ENCODE results near the gene ZNF750. TPM values are rescaled to one million over a fixed set of nuclear protein-coding genes. Genes with fewer than 3 reads are reported as not detected.

Gene ZNF750
- total RNA-seq, 1 donor from 2014 or later, result 4.7 TPM

- no peak overlapping the region for H3K4me3 ChIP-seq
- DNase-seq (peak; percentile 15), ATAC-seq (peak in 1 of 2 donors; percentile 39)
- peaks cover 7% of the 10 kb centered on the region for H3K4me1 ChIP-seq
- peaks cover 7% of the 10 kb centered on the region for H3K9me3 ChIP-seq
- intact Hi-C loops (cut with DNase I), result no loop called here
- TF ChIP-seq, protein P1, sequence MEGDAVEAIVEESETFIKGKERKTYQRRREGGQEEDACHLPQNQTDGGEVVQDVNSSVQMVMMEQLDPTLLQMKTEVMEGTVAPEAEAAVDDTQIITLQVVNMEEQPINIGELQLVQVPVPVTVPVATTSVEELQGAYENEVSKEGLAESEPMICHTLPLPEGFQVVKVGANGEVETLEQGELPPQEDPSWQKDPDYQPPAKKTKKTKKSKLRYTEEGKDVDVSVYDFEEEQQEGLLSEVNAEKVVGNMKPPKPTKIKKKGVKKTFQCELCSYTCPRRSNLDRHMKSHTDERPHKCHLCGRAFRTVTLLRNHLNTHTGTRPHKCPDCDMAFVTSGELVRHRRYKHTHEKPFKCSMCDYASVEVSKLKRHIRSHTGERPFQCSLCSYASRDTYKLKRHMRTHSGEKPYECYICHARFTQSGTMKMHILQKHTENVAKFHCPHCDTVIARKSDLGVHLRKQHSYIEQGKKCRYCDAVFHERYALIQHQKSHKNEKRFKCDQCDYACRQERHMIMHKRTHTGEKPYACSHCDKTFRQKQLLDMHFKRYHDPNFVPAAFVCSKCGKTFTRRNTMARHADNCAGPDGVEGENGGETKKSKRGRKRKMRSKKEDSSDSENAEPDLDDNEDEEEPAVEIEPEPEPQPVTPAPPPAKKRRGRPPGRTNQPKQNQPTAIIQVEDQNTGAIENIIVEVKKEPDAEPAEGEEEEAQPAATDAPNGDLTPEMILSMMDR (IDR thresholded peaks at IDR 0.05), result no peak
- H3K27ac ChIP-seq, result peak overlapping the region; percentile 31
- H3K27me3 ChIP-seq (ENCODE audit: low read depth), result no peaks in the 10 kb centered on the region
- peaks cover 34% of the 10 kb centered on the region for H3K36me3 ChIP-seq
Measured at GRCh38 chr17:82815354-82815753, 24.5 kb downstream of the ZNF750 start.

GRCh38 chr17:82814834-82815233 is 25.0 kb downstream of the ZNF750 start:
- DNase-seq, result peak; percentile 35
- no peak overlapping the region for H3K4me3 ChIP-seq
- no peak overlapping the region for H3K27ac ChIP-seq
- intact Hi-C loops (cut with DNase I), result no loop called here
- peaks cover 2% of the 10 kb centered on the region for H3K9me3 ChIP-seq
- H3K4me1 ChIP-seq, result peaks cover 7% of the 10 kb centered on the region
- no peak for ATAC-seq
- no peaks in the 10 kb centered on the region for H3K27me3 ChIP-seq (ENCODE audit: low read depth)
- TF ChIP-seq, protein P1 (IDR thresholded peaks at IDR 0.05), result no peak
- peaks cover 40% of the 10 kb centered on the region for H3K36me3 ChIP-seq

DNA sequence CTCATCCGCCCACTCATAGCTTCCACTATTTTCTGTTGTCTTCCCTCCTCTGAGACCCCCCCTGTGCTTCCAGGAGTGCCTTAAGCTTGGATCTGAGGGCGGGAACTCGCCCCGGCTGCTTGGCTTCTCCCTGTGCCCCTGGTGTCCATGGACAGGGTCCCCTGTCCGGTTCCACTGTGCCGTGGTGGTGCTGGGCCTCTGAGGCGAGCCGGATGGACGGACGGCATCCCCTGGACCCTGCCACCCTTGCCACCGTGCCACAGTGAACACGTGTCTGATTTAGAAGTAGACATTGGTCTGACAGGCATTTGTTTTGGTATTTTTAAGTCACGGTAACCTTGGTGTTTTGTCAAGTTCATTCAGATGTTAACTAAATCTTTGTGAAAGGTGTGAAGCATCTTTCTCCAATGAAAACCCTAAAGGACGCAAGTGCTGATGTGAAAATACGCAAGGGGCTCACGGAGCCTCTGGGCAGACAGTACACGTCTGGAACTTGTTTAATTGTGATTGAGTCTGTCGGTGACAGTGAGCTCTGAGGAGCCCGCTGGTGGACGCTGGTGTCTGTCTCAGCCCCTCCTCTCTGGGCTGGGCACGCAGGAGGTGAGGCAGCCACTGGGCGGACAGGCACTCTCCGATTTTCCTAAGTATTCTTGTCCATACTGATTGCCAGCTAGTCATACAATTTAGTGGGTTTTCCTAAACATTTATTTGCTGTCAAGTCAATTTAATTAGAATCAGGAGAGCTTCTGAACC is 26.3 kb downstream of the ZNF750 start:
- intact Hi-C loops (cut with DNase I), result no loop called here
- TF ChIP-seq, protein P1 (IDR thresholded peaks at IDR 0.05), result no peak
- Histone ChIP-seq H3K9me3 (no peaks in the 10 kb centered on the region), H3K4me3 (no peak overlapping the region), H3K27me3 (ENCODE audit: low read depth) (no peaks in the 10 kb centered on the region), H3K27ac (no peak overlapping the region), H3K4me1 (peaks cover 7% of the 10 kb centered on the region), H3K36me3 (peaks cover 47% of the 10 kb centered on the region)
- ATAC-seq (no peak), DNase-seq (no peak)

GRCh38 chr17:82812601-82813000 is 27.2 kb downstream of the ZNF750 start:
- intact Hi-C loops (cut with DNase I), result no loop called here
- no peak overlapping the region for H3K4me3 ChIP-seq
- H3K27me3 ChIP-seq (ENCODE audit: low read depth), result no peaks in the 10 kb centered on the region
- no peak for ATAC-seq
- H3K9me3 ChIP-seq, result no peaks in the 10 kb centered on the region
- no peak for DNase-seq
- TF ChIP-seq, protein P1 (IDR thresholded peaks at IDR 0.05), result no peak
- no peak overlapping the region for H3K27ac ChIP-seq
- H3K4me1 ChIP-seq, result peaks cover 7% of the 10 kb centered on the region
- H3K36me3 ChIP-seq, result peaks cover 49% of the 10 kb centered on the region

- intact Hi-C loops (cut with DNase I), result no loop called here
- Histone ChIP-seq H3K27me3 (ENCODE audit: low read depth) (no peaks in the 10 kb centered on the region), H3K36me3 (peaks cover 53% of the 10 kb centered on the region), H3K27ac (no peak overlapping the region), H3K9me3 (no peaks in the 10 kb centered on the region), H3K4me1 (peaks cover 7% of the 10 kb centered on the region), H3K4me3 (no peak overlapping the region)
- no peak for ATAC-seq
- no peak for DNase-seq
- TF ChIP-seq, protein P1 (IDR thresholded peaks at IDR 0.05), result no peak
Measured at GRCh38 chr17:82812058-82812457, 27.8 kb downstream of the ZNF750 start.
